ENCODE data around the gene NYAP1. TPM values are rescaled to one million over a fixed set of nuclear protein-coding genes. Genes with fewer than 3 reads are reported as not detected.
"Not testable (repeated sequence)": the region's sequence is repeated elsewhere in the genome, so short reads cannot be mapped to it uniquely, and the experiment has no call there.

The NYAP1 gene
- total RNA-seq, 1 experiment from 2014 or later: 0.23 TPM

GRCh38 chr7:100483090-100483721, 521 bp upstream of the NYAP1 start:
- DNase-seq (ENCODE audit: low read depth): peak; percentile 45

GRCh38 chr7:100484673-100485045, 932 bp downstream of the NYAP1 start:
- DNase-seq (ENCODE audit: low read depth): no peak

GRCh38 chr7:100485471-100485876, 1.7 kb downstream of the NYAP1 start:
- DNase-seq (ENCODE audit: low read depth): no peak

- DNase-seq (ENCODE audit: low read depth): no peak
Observed at GRCh38 chr7:100486111-100486636, 2.4 kb downstream of the NYAP1 start.

DNA sequence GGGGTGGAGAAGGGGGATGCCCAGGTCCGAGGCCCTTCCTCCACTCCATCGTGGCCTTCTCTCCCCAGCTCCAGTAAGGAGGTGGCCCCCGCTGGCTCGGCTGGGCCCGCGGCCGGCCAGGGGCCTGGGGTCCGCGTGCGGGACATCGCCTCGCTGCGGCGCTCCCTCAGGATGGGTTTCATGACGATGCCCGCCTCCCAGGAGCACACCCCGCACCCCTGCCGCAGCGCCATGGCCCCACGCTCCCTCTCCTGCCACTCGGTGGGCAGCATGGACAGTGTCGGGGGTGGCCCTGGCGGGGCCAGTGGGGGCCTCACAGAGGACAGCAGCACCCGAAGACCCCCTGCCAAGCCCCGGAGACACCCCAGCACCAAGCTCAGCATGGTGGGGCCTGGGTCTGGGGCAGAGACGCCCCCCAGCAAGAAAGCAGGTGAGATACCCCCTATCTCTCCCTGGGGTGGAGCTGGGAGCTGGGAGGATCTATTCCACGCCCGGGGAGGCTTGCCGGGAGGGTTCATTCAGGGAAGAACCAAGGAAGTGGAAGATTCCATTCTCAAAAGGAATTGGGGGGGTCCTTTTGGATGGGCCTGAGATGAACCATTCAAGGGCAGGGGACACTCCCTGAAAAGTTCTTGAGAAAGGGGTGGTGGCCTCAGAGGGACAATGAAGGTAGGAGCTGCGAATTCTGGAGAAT, 3.2 kb downstream of the NYAP1 start:
- DNase-seq (ENCODE audit: low read depth): peak; percentile 65

GRCh38 chr7:100488333-100489095, 4.8 kb downstream of the NYAP1 start:
- DNase-seq (ENCODE audit: low read depth): no peak

GRCh38 chr7:100489121-100489520, 5.4 kb downstream of the NYAP1 start:
- DNase-seq (ENCODE audit: low read depth): no peak

- DNase-seq (ENCODE audit: low read depth): peak; percentile 99
Observed at GRCh38 chr7:100489824-100490223, 6.1 kb downstream of the NYAP1 start.

- DNase-seq (ENCODE audit: low read depth): no peak
Observed at GRCh38 chr7:100490483-100491191, 6.9 kb downstream of the NYAP1 start.

DNA sequence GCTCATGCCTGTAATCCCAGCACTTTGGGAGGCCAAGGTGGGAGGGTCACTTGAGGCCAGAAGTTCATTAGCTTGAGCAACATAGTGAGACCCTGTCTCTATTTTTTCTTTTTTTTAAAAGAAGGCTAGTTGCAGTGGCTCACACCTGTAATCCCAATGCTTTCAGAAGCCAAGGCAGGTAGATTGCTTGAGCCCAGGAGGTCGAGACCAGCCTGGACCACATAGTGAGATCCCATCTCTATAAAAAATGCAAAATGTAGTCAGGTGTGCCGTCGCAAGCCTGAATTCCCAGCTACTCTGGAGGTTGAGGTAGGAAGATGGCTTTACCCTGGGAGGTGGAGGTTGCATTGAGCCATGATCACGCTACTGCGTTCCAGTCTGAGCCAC, 7.5 kb downstream of the NYAP1 start:
- DNase-seq (ENCODE audit: low read depth): no peak

DNA sequence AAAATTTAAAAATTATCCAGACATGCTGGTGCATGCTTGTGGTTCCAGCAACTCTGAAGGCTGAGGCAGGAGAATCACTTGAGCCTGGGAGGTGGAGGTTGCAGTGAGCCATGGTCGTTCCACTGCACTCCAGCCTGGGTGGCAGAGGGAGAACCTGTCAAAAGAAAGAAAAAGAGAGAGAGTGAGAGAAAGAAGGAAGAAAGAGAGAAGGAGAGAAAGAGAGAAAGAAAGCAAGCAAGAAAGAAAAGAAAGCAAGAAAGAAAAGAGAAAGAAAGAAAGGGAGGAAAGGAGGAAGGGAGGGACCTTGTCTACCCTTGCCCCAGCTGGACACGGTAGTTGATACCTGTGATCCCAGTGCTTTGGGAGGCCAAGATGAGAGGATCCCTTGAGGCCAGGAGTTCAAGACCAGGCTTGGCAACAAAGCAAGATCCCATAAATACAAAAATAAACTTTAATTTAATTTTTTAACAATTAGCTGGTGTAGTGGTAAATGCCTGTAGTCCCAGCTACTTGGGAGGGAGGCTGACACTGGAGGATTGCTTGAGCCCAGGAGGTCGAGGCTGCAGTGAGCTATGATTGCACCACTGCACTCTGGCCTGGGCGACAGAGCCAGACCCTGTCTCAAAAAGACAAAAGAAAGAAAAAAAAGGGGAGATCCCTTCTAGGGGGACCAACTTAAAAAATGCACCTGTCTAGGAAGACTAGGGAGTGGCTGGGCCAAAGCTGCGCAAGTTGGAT, 9.2 kb downstream of the NYAP1 start:
- no peak for DNase-seq (ENCODE audit: low read depth)

- DNase-seq (ENCODE audit: low read depth): no peak
Observed at GRCh38 chr7:100493476-100494264, 9.9 kb downstream of the NYAP1 start.

DNA sequence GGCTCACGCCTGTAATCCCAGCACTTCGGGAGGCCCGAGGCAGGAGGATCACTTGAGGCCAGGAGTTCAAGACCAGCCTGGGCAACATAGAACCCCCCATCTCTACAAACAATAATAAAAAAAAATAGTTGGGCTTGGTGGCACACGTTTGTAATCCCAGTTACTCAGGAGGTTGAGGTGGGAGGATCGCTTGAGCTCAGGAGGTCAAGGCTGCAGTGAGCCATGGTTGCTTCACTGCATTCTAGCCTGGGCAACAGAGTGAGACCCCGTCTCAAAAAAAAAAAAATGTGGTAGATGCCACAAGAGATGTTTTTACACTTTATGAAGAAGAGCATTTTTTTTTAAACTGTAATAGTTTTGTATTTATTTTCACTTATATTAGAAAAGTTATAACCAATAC, 12.8 kb downstream of the NYAP1 start:
- DNase-seq (ENCODE audit: low read depth): no peak

- not testable (repeated sequence) for DNase-seq (ENCODE audit: low read depth)
Observed at GRCh38 chr7:100500743-100501142, 17.0 kb downstream of the NYAP1 start.

- DNase-seq (ENCODE audit: low read depth): not testable (repeated sequence)
Observed at GRCh38 chr7:100504031-100504430, 20.3 kb downstream of the NYAP1 start.

- DNase-seq (ENCODE audit: low read depth): no peak
Observed at GRCh38 chr7:100504887-100505611, 21.3 kb downstream of the NYAP1 start.

- DNase-seq (ENCODE audit: low read depth): no peak
Observed at GRCh38 chr7:100506356-100506923, 22.7 kb downstream of the NYAP1 start.

GRCh38 chr7:100509231-100509630, 25.5 kb downstream of the NYAP1 start:
- DNase-seq (ENCODE audit: low read depth): peak; percentile 59
